Stimulated activated naive CD8-positive, alpha-beta T cell treated with anti-CD3 and anti-CD28 coated beads, Interleukin-15, Interleukin-2, amounts not matched to agents 100 ng/mL and 50 ng/mL, for 24 hours (primary cell): ENCODE data around the gene WDR93.
"Not testable (repeated sequence)": the region's sequence is repeated elsewhere in the genome, so short reads cannot be mapped to it uniquely, and the experiment has no call there.

ENCODE experiments used
- H3K27ac Mint-ChIP-seq: one replicate; pipeline ENCODE4 v1.8.0; 2021; ENCODE audit warnings: mild to moderate bottlenecking, mixed read lengths
- H3K27me3 Mint-ChIP-seq: one replicate; pipeline ENCODE4 v1.8.0; 2021; ENCODE audit warnings: mixed read lengths
- H3K36me3 Mint-ChIP-seq: one replicate; pipeline ENCODE4 v1.8.0; 2021; ENCODE audit warnings: low read depth, mixed read lengths
- H3K4me1 Mint-ChIP-seq: one replicate; pipeline ENCODE4 v1.8.0; 2021; ENCODE audit warnings: low read depth, mixed read lengths
- H3K4me3 Mint-ChIP-seq: one replicate; pipeline ENCODE4 v1.8.0; 2021; ENCODE audit warnings: mild to moderate bottlenecking, mixed read lengths
- H3K9me3 Mint-ChIP-seq: one replicate; pipeline ENCODE4 v1.8.0; 2021; ENCODE audit warnings: mixed read lengths

WDR93 gene

GRCh38 chr15:89787944-89788343, 97.3 kb downstream of the WDR93 start:
- Mint-ChIP-seq H3K4me3 (no peak overlapping the region), H3K27me3 (peaks cover 6% of the 10 kb centered on the region), H3K9me3 (peaks cover 7% of the 10 kb centered on the region), H3K27ac (no peak overlapping the region), H3K4me1 (no peaks in the 10 kb centered on the region), H3K36me3 (no peaks in the 10 kb centered on the region)

- not testable (repeated sequence) for H3K9me3 Mint-ChIP-seq, H3K4me1 Mint-ChIP-seq, H3K27me3 Mint-ChIP-seq, H3K36me3 Mint-ChIP-seq, H3K4me3 Mint-ChIP-seq, H3K27ac Mint-ChIP-seq
Measured at GRCh38 chr15:89788585-89788984, 98.0 kb downstream of the WDR93 start.

GRCh38 chr15:89790206-89790605, 99.6 kb downstream of the WDR93 start:
- Mint-ChIP-seq H3K9me3 (peaks cover 7% of the 10 kb centered on the region), H3K4me1 (no peaks in the 10 kb centered on the region), H3K4me3 (no peak overlapping the region), H3K27ac (no peak overlapping the region), H3K27me3 (peaks cover 6% of the 10 kb centered on the region), H3K36me3 (no peaks in the 10 kb centered on the region)

GRCh38 chr15:89790661-89791060, 100.0 kb downstream of the WDR93 start:
- Mint-ChIP-seq H3K4me3 (no peak overlapping the region), H3K9me3 (peaks cover 9% of the 10 kb centered on the region), H3K27me3 (peaks cover 6% of the 10 kb centered on the region), H3K27ac (no peak overlapping the region), H3K36me3 (no peaks in the 10 kb centered on the region), H3K4me1 (no peaks in the 10 kb centered on the region)

GRCh38 chr15:89792106-89792805, 101.6 kb downstream of the WDR93 start:
- Mint-ChIP-seq H3K27me3 (peaks cover 6% of the 10 kb centered on the region), H3K9me3 (peaks cover 10% of the 10 kb centered on the region), H3K36me3 (no peaks in the 10 kb centered on the region), H3K27ac (no peak overlapping the region), H3K4me3 (no peak overlapping the region), H3K4me1 (no peaks in the 10 kb centered on the region)
